Activated naive CD4-positive, alpha-beta T cell treated with anti-CD3 and anti-CD28 coated beads, Interleukin-2, amount 50 U/mL, for 16 hours (primary cell): ENCODE measurements around the gene AIP.

Experiments
- DNase-seq: peaks from one replicate; pipeline ENCODE4 v3.0.0-alpha.2; 2020

The AIP gene

GRCh38 chr11:67494371-67495233 is 11.8 kb downstream of the AIP start:
- no peak for DNase-seq

GRCh38 chr11:67495234-67496005 is 12.6 kb downstream of the AIP start:
- no peak for DNase-seq

- DNase-seq, result no peak
Observed at GRCh38 chr11:67496113-67496512, 13.3 kb downstream of the AIP start.

GRCh38 chr11:67497656-67498291 is 14.9 kb downstream of the AIP start:
- no peak for DNase-seq

- no peak for DNase-seq
Observed at GRCh38 chr11:67498544-67498972, 15.7 kb downstream of the AIP start.

GRCh38 chr11:67499808-67500483 is 17.1 kb downstream of the AIP start:
- no peak for DNase-seq

GRCh38 chr11:67500484-67500821 is 17.6 kb downstream of the AIP start:
- DNase-seq, result no peak

GRCh38 chr11:67500831-67501715 is 18.2 kb downstream of the AIP start:
- no peak for DNase-seq

GRCh38 chr11:67501854-67502253 is 19.0 kb downstream of the AIP start:
- DNase-seq, result no peak

- no peak for DNase-seq
Observed at GRCh38 chr11:67502328-67502979, 19.6 kb downstream of the AIP start.

GRCh38 chr11:67503119-67504004 is 20.5 kb downstream of the AIP start:
- no peak for DNase-seq

- DNase-seq, result no peak
Observed at GRCh38 chr11:67504005-67504949, 21.5 kb downstream of the AIP start.

GRCh38 chr11:67504950-67505581 is 22.2 kb downstream of the AIP start, which contains the start of gene PITPNM1:
Gene PITPNM1, minus strand, starts transcription at chr11:67505363. Its CDS starts 1,183 bp downstream, at chr11:67504180.
- peak; percentile 68 for DNase-seq

GRCh38 chr11:67505605-67506396 is 23.0 kb downstream of the AIP start:
- peak; percentile 91 for DNase-seq

GRCh38 chr11:67506426-67507051 is 23.7 kb downstream of the AIP start:
- no peak for DNase-seq

- DNase-seq, result no peak
Observed at GRCh38 chr11:67507242-67507863, 24.5 kb downstream of the AIP start.
